ENCODE results near the gene USP36. TPM values are rescaled to one million over a fixed set of nuclear protein-coding genes. Genes with fewer than 3 reads are reported as not detected.
"Not testable (repeated sequence)": the region's sequence is repeated elsewhere in the genome, so short reads cannot be mapped to it uniquely, and the experiment has no call there.

The USP36 gene
- total and polyA plus RNA-seq, 7 donors, result 6.7 to 49.3 (median 25.5) TPM

GRCh38 chr17:78779850-78780249 lies 60.8 kb downstream of the USP36 start:
- TF ChIP-seq EP300 (IDR thresholded peaks at IDR 0.05) (no peak), POLR2AphosphoS5 (IDR thresholded peaks at IDR 0.05) (peak in 1 of 4 donors; percentile 13)
- TF ChIP-seq, protein P1, sequence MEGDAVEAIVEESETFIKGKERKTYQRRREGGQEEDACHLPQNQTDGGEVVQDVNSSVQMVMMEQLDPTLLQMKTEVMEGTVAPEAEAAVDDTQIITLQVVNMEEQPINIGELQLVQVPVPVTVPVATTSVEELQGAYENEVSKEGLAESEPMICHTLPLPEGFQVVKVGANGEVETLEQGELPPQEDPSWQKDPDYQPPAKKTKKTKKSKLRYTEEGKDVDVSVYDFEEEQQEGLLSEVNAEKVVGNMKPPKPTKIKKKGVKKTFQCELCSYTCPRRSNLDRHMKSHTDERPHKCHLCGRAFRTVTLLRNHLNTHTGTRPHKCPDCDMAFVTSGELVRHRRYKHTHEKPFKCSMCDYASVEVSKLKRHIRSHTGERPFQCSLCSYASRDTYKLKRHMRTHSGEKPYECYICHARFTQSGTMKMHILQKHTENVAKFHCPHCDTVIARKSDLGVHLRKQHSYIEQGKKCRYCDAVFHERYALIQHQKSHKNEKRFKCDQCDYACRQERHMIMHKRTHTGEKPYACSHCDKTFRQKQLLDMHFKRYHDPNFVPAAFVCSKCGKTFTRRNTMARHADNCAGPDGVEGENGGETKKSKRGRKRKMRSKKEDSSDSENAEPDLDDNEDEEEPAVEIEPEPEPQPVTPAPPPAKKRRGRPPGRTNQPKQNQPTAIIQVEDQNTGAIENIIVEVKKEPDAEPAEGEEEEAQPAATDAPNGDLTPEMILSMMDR (IDR thresholded peaks at IDR 0.05), result no peak
- WGBS, 2 donors, result 24 to 29% methylated on average over 3 of the region's 3 CpGs
- Histone ChIP-seq H3K27ac (peak overlapping the region; percentile 90 to 96 (median 93)), H3K4me3 (peak overlapping the region in 1 of 4 donors; percentile 100), H3K27me3 (no peaks in the 10 kb centered on the region), H3K9me3 (no peaks in the 10 kb centered on the region), H3K4me1 (peaks cover 0 to 24% (median 15%) of the 10 kb centered on the region in 4 donors), H3K36me3 (no peaks in the 10 kb centered on the region)
- peak; percentile 44 for DNase-seq
- intact Hi-C loops (cut with DNase I), result loop anchor here (5.0 kb wide), 2 partner anchors 63 to 192 kb away; no protein-coding TSS in a partner anchor

- H3K4me1 ChIP-seq, result peaks cover 0 to 28% (median 16%) of the 10 kb centered on the region in 4 donors
- H3K27ac ChIP-seq, result peak overlapping the region; percentile 90 to 96 (median 93)
- 60 to 78% methylated on average over 5 of the region's 5 CpGs for WGBS, 2 donors
- H3K9me3 ChIP-seq; DNase-seq; H3K4me3 ChIP-seq; H3K27me3 ChIP-seq; H3K36me3 ChIP-seq; intact Hi-C loops (cut with DNase I): not testable (repeated sequence)
These were observed 61.3 kb downstream of the USP36 start for GRCh38 chr17:78779286-78779651.

DNA sequence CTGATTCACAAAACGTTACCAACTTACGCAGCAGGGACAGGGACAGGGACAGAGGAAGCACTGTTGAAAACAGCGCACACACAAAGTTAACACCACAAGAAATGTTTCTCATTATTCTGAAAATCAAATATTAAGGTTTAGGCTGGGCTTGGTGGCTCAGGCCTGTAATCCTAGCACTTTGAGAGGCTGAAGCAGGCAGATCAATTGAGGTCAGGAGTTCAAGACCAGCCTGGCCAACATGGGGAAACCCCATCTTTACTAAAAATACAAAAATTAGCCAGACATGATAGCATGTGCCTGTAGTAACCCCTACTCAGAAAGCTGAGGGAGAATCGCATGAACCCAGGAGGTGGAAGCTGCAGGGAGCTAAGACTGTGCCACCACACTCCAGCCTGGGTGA lies 62.7 kb downstream of the USP36 start:
- Histone ChIP-seq H3K4me1 (peaks cover 0 to 25% (median 16%) of the 10 kb centered on the region in 4 donors), H3K27ac (no peak overlapping the region), H3K9me3 (no peaks in the 10 kb centered on the region), H3K27me3 (no peaks in the 10 kb centered on the region), H3K4me3 (no peak overlapping the region), H3K36me3 (no peaks in the 10 kb centered on the region)
- TF ChIP-seq, protein P1 (IDR thresholded peaks at IDR 0.05), result no peak
- TF ChIP-seq EP300 (IDR thresholded peaks at IDR 0.05) (no peak), POLR2AphosphoS5 (IDR thresholded peaks at IDR 0.05) (no peak), POLR2A (IDR thresholded peaks at IDR 0.05) (no peak)
- WGBS, 2 donors, result 70 to 83% methylated on average over 4 of the region's 4 CpGs
- intact Hi-C loops (cut with DNase I), result no loop called here
- peak; percentile 18 for DNase-seq

- Histone ChIP-seq H3K4me1 (peaks cover 0 to 12% (median 8%) of the 10 kb centered on the region in 4 donors), H3K9me3 (no peaks in the 10 kb centered on the region), H3K27me3 (no peaks in the 10 kb centered on the region), H3K27ac (peak overlapping the region; percentile 31 to 59 (median 55)), H3K4me3 (peak overlapping the region in 1 of 4 donors; percentile 10), H3K36me3 (no peaks in the 10 kb centered on the region)
- intact Hi-C loops (cut with DNase I), result no loop called here
- WGBS, 2 donors, result 40 to 80% methylated on average over 12 of the region's 12 CpGs
- DNase-seq, result peak; percentile 51
- TF ChIP-seq, protein P1 (IDR thresholded peaks at IDR 0.05), result no peak
- TF ChIP-seq EP300 (IDR thresholded peaks at IDR 0.05) (no peak), POLR2A (IDR thresholded peaks at IDR 0.05) (no peak), POLR2AphosphoS5 (IDR thresholded peaks at IDR 0.05) (no peak)
These were observed 65.5 kb downstream of the USP36 start for GRCh38 chr17:78774956-78775571.

DNA sequence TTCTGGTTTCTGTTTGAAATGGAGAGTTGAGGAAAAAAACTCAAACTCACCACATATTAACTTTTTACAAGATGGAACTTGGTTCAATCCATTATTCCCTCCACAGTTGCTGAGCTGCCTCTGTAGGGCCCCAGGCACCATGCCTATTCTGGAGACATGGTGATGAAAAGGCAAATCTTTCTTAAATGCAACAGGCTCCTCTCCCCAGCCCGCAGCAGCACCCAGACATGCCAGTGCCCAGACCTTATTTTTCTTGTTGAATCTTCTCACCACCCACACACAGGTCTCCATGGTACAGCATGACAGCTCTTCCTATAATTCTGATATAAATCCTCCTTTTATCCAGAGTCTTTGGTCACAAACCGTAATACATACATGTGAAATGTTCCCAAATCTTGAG lies 66.2 kb downstream of the USP36 start:
- TF ChIP-seq, protein P1 (IDR thresholded peaks at IDR 0.05), result no peak
- TF ChIP-seq POLR2A (IDR thresholded peaks at IDR 0.05) (no peak), EP300 (IDR thresholded peaks at IDR 0.05) (no peak), POLR2AphosphoS5 (IDR thresholded peaks at IDR 0.05) (no peak)
- Histone ChIP-seq H3K4me3 (peak overlapping the region in 1 of 4 donors; percentile 10), H3K36me3 (no peaks in the 10 kb centered on the region), H3K4me1 (peaks cover 0 to 8% (median 4%) of the 10 kb centered on the region in 4 donors), H3K9me3 (no peaks in the 10 kb centered on the region), H3K27ac (peak overlapping the region; percentile 31 to 59 (median 55)), H3K27me3 (no peaks in the 10 kb centered on the region)
- peak; percentile 50 for DNase-seq
- 27 to 89% methylated on average over 2 of the region's 2 CpGs for WGBS, 2 donors
- intact Hi-C loops (cut with DNase I), result no loop called here
